ENCODE measurements around the gene FAM83G. TPM values are rescaled to one million over a fixed set of nuclear protein-coding genes. Genes with fewer than 3 reads are reported as not detected.

The FAM83G gene
- total RNA-seq, 1 donor from 2014 or later, result 48.7 TPM

GRCh38 chr17:18964550-18964949, 40.0 kb downstream of the FAM83G start:
- no peak overlapping the region for H3K4me3 ChIP-seq (ENCODE audit: low read depth, low read length)
- no peak for DNase-seq (ENCODE audit: low read depth)
- no peaks in the 10 kb centered on the region for H3K27me3 ChIP-seq (ENCODE audit: control insufficient read depth, insufficient read depth, low read length)
- H3K36me3 ChIP-seq (ENCODE audit: control insufficient read depth, insufficient read depth, low read length), result no peaks in the 10 kb centered on the region
- no peak for TF ChIP-seq CTCF (IDR thresholded peaks at IDR 0.05; ENCODE audit: insufficient read depth, low read length, poor library complexity, severe bottlenecking)

GRCh38 chr17:18964018-18964351, 40.6 kb downstream of the FAM83G start:
- no peak overlapping the region for H3K4me3 ChIP-seq (ENCODE audit: low read depth, low read length)

GRCh38 chr17:18963126-18964017, 41.2 kb downstream of the FAM83G start:
- no peaks in the 10 kb centered on the region for H3K36me3 ChIP-seq (ENCODE audit: control insufficient read depth, insufficient read depth, low read length)
- no peaks in the 10 kb centered on the region for H3K27me3 ChIP-seq (ENCODE audit: control insufficient read depth, insufficient read depth, low read length)
- DNase-seq (ENCODE audit: low read depth), result no peak
- no peak overlapping the region for H3K4me3 ChIP-seq (ENCODE audit: low read depth, low read length)
- no peak for TF ChIP-seq CTCF (IDR thresholded peaks at IDR 0.05; ENCODE audit: insufficient read depth, low read length, poor library complexity, severe bottlenecking)

More at GRCh38 chr17:18964018-18964351, 40.6 kb downstream of the FAM83G start:
- no peak for TF ChIP-seq CTCF (IDR thresholded peaks at IDR 0.05; ENCODE audit: insufficient read depth, low read length, poor library complexity, severe bottlenecking)
- H3K27me3 ChIP-seq (ENCODE audit: control insufficient read depth, insufficient read depth, low read length), result no peaks in the 10 kb centered on the region
- H3K36me3 ChIP-seq (ENCODE audit: control insufficient read depth, insufficient read depth, low read length), result no peaks in the 10 kb centered on the region
- no peak for DNase-seq (ENCODE audit: low read depth)

GRCh38 chr17:18962494-18962815, 42.1 kb downstream of the FAM83G start:
- no peaks in the 10 kb centered on the region for H3K36me3 ChIP-seq (ENCODE audit: control insufficient read depth, insufficient read depth, low read length)
- no peak for DNase-seq (ENCODE audit: low read depth)
- H3K4me3 ChIP-seq (ENCODE audit: low read depth, low read length), result no peak overlapping the region
- no peaks in the 10 kb centered on the region for H3K27me3 ChIP-seq (ENCODE audit: control insufficient read depth, insufficient read depth, low read length)
- no peak for TF ChIP-seq CTCF (IDR thresholded peaks at IDR 0.05; ENCODE audit: insufficient read depth, low read length, poor library complexity, severe bottlenecking)

- no peak for DNase-seq (ENCODE audit: low read depth)
- Histone ChIP-seq H3K27me3 (ENCODE audit: control insufficient read depth, insufficient read depth, low read length) (no peaks in the 10 kb centered on the region), H3K4me3 (ENCODE audit: low read depth, low read length) (no peak overlapping the region), H3K36me3 (ENCODE audit: control insufficient read depth, insufficient read depth, low read length) (no peaks in the 10 kb centered on the region)
- TF ChIP-seq CTCF (IDR thresholded peaks at IDR 0.05; ENCODE audit: insufficient read depth, low read length, poor library complexity, severe bottlenecking), result no peak
Observed at GRCh38 chr17:18961634-18962493, 42.7 kb downstream of the FAM83G start.
